Pancreas (tissue), 10 donors: ENCODE data around the gene INPP5F. TPM values are rescaled to one million over a fixed set of nuclear protein-coding genes. Genes with fewer than 3 reads are reported as not detected.

Source experiments
- ATAC-seq, 4 donors: fragments of 200-7000 bp; cut with Tn5 transposase; one replicate each; pipeline versions ENCODE4 v1.8.0 to v1.9.1; 2020; ENCODE audit warnings: mild to moderate bottlenecking in 4 of 4, moderate library complexity in 4 of 4
- DNase-seq, 6 donors: peaks; one replicate each; pipeline ENCODE4 v3.0.0-alpha.2; 2020
- FAIRE-seq: peaks from 2 replicates; lab custom pipeline; 2012; peaks lifted over from hg19 to GRCh38; lab: Jason Lieb, UNC
- H3K27ac ChIP-seq, 4 donors: fragments of 200-600 bp; sonication (generic); 1 replicate in 3 of 4; 2 replicates in 1 of 4; pipeline versions ENCODE4 v1.5.0 to v1.8.0; 2020
- H3K27me3 ChIP-seq, 4 donors: fragments of 200-600 bp; one replicate each; pipeline ENCODE4 v1.8.0; 2021
- H3K36me3 ChIP-seq, 3 donors: fragments of 200-600 bp; sonication (generic) in 1 of 3; one replicate each; pipeline versions ENCODE4 v1.5.0 to v1.8.0; 2020 to 2021
- H3K4me1 ChIP-seq, 3 donors: fragments of 200-600 bp; one replicate each; pipeline ENCODE4 v1.8.0; 2021
- H3K4me3 ChIP-seq, 4 donors: fragments of 200-600 bp; sonication (generic) in 2 of 4; one replicate each; pipeline versions ENCODE4 v1.5.0 to v1.8.0; 2020 to 2021
- H3K9me3 ChIP-seq, 4 donors: fragments of 200-600 bp; one replicate each; pipeline ENCODE4 v1.8.0; 2021
- CTCF ChIP-seq, 4 donors: fragments of 200-600 bp; sonication (generic) in 3 of 4; IDR thresholded peaks; one replicate each; pipeline versions ENCODE4 v1.5.0 to v1.8.0; 2021; ENCODE audit warnings: antibody characterized with exemption in 4 of 4
- WGBS, 2 donors: extraction: QIAGEN DNeasy Blood & Tissue Kit; methylation state at CpG; one replicate each; pipeline ENCODE4 v1.1.7; 2013; 5-methylcytosine and 5-hydroxymethylcytosine counted together
- intact Hi-C, 3 donors: fragments of 100-400 bp; cut with DNase I; formaldehyde crosslinking; loops; one replicate each; pipeline versions ENCODE4 v1.11.1 to v1.14.2; 2022
- polyA plus RNA-seq, 2 donors: library from polyadenylated mRNA; stranded (reverse); fragments of 200-250 nt; gene quantifications; one replicate each; pipeline ENCODE4 v1.2.3, GENCODE V29; 2013
- total RNA-seq, 6 donors: library from RNA; stranded (reverse); fragmentation: NEBNext Ultra II Directional in 4 of 6; extraction: Animal tissue kit (Norgen Biotek cat#: 25700) in 4 of 6; gene quantifications; one replicate each; pipeline versions ENCODE4 v1.2.1 to v1.2.4, GENCODE V29; 2021 to 2023
- donor health status: healthy with polysubstance abuse.
- donor health status: DM: no; HTN: no; CAD: no; lungs with moderate emphysema.
- donor health status: DM: no; HTN: no; CAD: no.
- donor health status: control.
- donor health status: control.
- donor health status: Bipolar disorder and iron deficiency.
- donor health status: DM: yes; HTN: yes; CAD: no.
- donor health status: DM: no; HTN: no; CAD: no.
- donor health status: DM: no; HTN: no; CAD: no.
- donor health status: DM: yes; HTN: yes; CAD: no.

INPP5F gene
- total and polyA plus RNA-seq, 8 donors: 4.3 to 13.6 (median 4.7) TPM

DNA sequence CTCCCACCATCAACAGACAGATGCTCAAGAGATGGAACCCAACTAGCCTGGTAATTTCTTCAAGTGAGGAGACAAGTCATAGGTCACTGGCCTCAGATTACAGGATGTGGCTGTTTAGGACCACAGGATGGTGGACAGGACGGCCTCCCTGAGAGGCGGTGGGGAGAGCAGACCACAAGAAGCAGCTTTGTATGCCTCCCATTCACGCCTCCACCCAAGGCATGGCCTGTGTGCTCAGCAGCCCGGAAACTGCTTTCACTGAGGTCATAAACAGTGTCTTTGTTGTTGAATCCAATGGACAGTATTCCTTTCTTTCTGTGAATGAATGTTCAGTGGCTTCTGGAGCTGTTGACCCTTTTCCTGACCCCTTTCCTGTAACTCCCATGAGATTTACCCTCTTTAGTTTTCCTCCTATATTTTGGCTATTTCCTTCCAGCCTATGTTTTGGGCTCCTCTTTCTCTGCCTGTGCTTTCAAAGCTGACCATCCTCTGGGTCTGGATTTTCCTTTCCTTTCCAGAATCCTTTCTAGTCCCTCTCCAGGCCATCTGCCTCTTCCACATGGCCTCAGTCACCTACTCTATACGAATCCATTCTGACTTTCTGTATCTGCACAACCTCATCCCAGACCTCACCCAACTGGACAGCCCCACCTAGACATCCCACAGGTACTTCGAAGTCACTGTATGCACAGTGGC, 32.4 kb upstream of the INPP5F start:
- 68 to 72% methylated on average over 6 of the region's 6 CpGs for WGBS, 2 donors
- no peak for ATAC-seq
- H3K27ac ChIP-seq: no peak overlapping the region

GRCh38 chr10:119694608-119695007, 31.2 kb upstream of the INPP5F start:
- ATAC-seq (no peak), FAIRE-seq (no peak), DNase-seq (no peak)
- Histone ChIP-seq H3K4me1 (no peaks in the 10 kb centered on the region), H3K4me3 (no peak overlapping the region), H3K9me3 (no peaks in the 10 kb centered on the region), H3K27me3 (no peaks in the 10 kb centered on the region), H3K36me3 (no peaks in the 10 kb centered on the region), H3K27ac (no peak overlapping the region)
- intact Hi-C loops: no loop called here
- WGBS, 2 donors: 72 to 83% methylated on average over 7 of the region's 7 CpGs
- no peak for TF ChIP-seq CTCF (IDR thresholded peaks at IDR 0.05)

More for the DNA sequence above, 32.4 kb upstream of the INPP5F start:
- Histone ChIP-seq H3K9me3 (no peaks in the 10 kb centered on the region), H3K36me3 (no peaks in the 10 kb centered on the region), H3K27me3 (no peaks in the 10 kb centered on the region), H3K4me1 (no peaks in the 10 kb centered on the region), H3K4me3 (no peak overlapping the region)
- FAIRE-seq (no peak), DNase-seq (no peak)
- intact Hi-C loops: no loop called here
- TF ChIP-seq CTCF (IDR thresholded peaks at IDR 0.05): no peak

DNA sequence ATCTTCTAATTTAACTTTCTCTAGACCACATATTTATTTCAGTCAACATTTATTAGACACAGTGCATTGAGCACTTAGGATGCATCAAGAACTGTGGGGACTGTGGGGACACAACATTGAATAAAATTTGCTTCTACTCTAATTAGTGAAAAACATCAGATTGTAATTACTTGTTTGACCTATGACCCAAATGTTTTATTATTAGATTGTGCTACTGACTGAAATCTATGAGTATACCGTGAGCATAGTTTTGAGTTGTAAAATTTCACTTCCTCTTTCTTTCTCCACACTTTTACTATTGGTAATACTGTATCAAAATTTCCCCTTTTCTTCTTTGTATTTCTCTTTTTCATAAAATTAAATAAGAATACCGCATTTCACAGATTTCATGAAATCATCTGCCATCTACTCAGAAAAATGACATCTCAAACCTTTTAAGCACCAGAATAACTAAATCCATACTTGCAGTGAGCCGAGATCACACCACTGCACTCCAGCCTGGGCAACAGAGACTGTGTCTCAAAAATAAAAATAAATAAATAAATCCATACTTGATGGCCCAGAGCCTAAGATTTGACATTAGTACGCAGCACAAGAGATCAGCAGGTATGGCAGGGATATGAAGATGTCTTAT, 25.4 kb upstream of the INPP5F start:
- ATAC-seq: no peak
- 82 to 83% methylated on average over 4 of the region's 4 CpGs for WGBS, 2 donors
- TF ChIP-seq CTCF (IDR thresholded peaks at IDR 0.05): no peak
- no peak overlapping the region for H3K4me3 ChIP-seq
- H3K9me3 ChIP-seq: no peaks in the 10 kb centered on the region
- H3K27ac ChIP-seq: no peak overlapping the region
- H3K36me3 ChIP-seq: no peaks in the 10 kb centered on the region
- DNase-seq: no peak
- intact Hi-C loops: no loop called here
- FAIRE-seq: no peak
- no peaks in the 10 kb centered on the region for H3K4me1 ChIP-seq
- no peaks in the 10 kb centered on the region for H3K27me3 ChIP-seq

DNA sequence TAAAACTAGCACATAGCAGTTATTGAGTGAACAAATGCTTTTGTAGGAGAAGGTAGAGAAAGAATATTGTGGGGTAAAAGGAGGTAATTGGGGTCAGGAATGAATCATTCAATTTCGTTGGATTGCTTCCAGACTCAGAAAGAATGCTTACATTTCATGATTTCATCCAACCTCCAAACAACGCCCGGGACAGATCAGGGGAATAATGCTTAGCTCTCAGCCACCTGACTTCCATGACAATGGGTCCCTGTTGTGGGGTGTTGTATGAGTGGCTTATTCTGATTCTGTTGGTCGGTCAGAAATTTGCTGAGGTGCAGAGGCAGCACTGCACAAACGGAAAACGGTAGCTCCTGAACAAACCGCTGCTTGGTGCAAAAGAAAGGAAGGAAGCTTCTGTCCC, 24.0 kb upstream of the INPP5F start:
- no peaks in the 10 kb centered on the region for H3K27me3 ChIP-seq
- TF ChIP-seq CTCF (IDR thresholded peaks at IDR 0.05): no peak
- 43 to 45% methylated on average over 7 of the region's 7 CpGs for WGBS, 2 donors
- no peaks in the 10 kb centered on the region for H3K4me1 ChIP-seq
- intact Hi-C loops: no loop called here
- ATAC-seq (no peak), FAIRE-seq (no peak), DNase-seq (no peak)
- H3K36me3 ChIP-seq: no peaks in the 10 kb centered on the region
- no peaks in the 10 kb centered on the region for H3K9me3 ChIP-seq
- no peak overlapping the region for H3K27ac ChIP-seq
- H3K4me3 ChIP-seq: no peak overlapping the region

DNA sequence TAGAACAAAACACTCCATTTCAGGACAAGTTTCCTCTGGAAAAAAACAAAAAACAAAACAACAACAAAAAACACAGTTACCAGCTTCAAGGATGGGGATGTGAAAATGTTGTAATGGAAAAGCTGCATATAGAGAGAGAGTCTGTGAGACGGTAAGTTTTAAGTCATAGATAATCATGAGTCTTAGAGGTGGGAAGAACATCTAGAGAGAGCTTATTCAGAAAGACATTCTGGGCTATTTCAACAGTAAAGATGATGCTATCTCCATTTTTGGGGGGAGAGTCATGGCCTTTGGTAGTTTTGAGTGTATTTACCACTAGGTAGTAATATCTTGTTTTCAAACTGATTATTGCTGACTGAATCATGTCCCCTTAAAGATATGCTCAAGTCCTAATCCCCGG, 23.3 kb upstream of the INPP5F start:
- no peaks in the 10 kb centered on the region for H3K9me3 ChIP-seq
- TF ChIP-seq CTCF (IDR thresholded peaks at IDR 0.05): no peak
- ATAC-seq (no peak), FAIRE-seq (no peak), DNase-seq (no peak)
- no peak overlapping the region for H3K27ac ChIP-seq
- H3K4me1 ChIP-seq: no peaks in the 10 kb centered on the region
- intact Hi-C loops: no loop called here
- H3K36me3 ChIP-seq: no peaks in the 10 kb centered on the region
- 83 to 88% methylated on average over 2 of the region's 2 CpGs for WGBS, 2 donors
- no peaks in the 10 kb centered on the region for H3K27me3 ChIP-seq
- H3K4me3 ChIP-seq: no peak overlapping the region
